Neural progenitor cell (in vitro differentiated cells): ENCODE results near the gene ZFAND2B. TPM values are rescaled to one million over a fixed set of nuclear protein-coding genes. Genes with fewer than 3 reads are reported as not detected.

ENCODE experiments used
- DNase-seq: peaks from one replicate; pipeline ENCODE4 v3.0.0-alpha.2; 2016; ENCODE audit warnings: low spot score
- H2AFZ ChIP-seq: fragments of 200-600 bp; sonication (generic); replicated peaks from 2 replicates; pipeline ENCODE4 v1.6.1; 2016; ENCODE audit warnings: antibody characterized with exemption
- H3F3A ChIP-seq: fragments of 200-600 bp; sonication (generic); 2 replicates; pipeline ENCODE4 v1.6.1; 2016; ENCODE audit warnings: antibody characterized with exemption, low read depth
- H3K27ac ChIP-seq: fragments of 200-600 bp; sonication (generic); 2 replicates; pipeline ENCODE4 v1.5.1; 2016; ENCODE audit warnings: mild to moderate bottlenecking
- H3K27me3 ChIP-seq: fragments of 200-600 bp; sonication (generic); 2 replicates; pipeline ENCODE4 v1.6.1; 2016; ENCODE audit warnings: mild to moderate bottlenecking, moderate library complexity
- H3K36me3 ChIP-seq: fragments of 200-600 bp; sonication (generic); 2 replicates; pipeline ENCODE4 v1.5.1; 2016
- H3K4me1 ChIP-seq: fragments of 200-600 bp; sonication (generic); 2 replicates; pipeline ENCODE4 v1.6.1; 2016; ENCODE audit warnings: mixed run types
- H3K4me2 ChIP-seq: fragments of 200-600 bp; sonication (generic); 2 replicates; pipeline ENCODE4 v1.6.1; 2016
- H3K4me3 ChIP-seq: fragments of 200-600 bp; sonication (generic); 2 replicates; pipeline ENCODE4 v1.5.1; 2016
- H3K79me2 ChIP-seq: fragments of 200-600 bp; sonication (generic); 2 replicates; pipeline ENCODE4 v1.6.1; 2016; ENCODE audit warnings: low read depth
- H3K9ac ChIP-seq: fragments of 200-600 bp; sonication (generic); 2 replicates; pipeline ENCODE4 v1.6.1; 2016
- H3K9me3 ChIP-seq: fragments of 200-600 bp; sonication (generic); 2 replicates; pipeline ENCODE4 v1.5.1; 2016; ENCODE audit warnings: low read depth
- H4K20me1 ChIP-seq: fragments of 200-600 bp; sonication (generic); 2 replicates; pipeline ENCODE4 v1.6.1; 2016; ENCODE audit warnings: low read depth
- H3K27ac Mint-ChIP-seq: 3 replicates; pipeline ENCODE4 v1.8.0; 2021; ENCODE audit warnings: mixed read lengths
- H3K27me3 Mint-ChIP-seq: 2 replicates; pipeline ENCODE4 v1.8.0; 2022; ENCODE audit warnings: low read depth, mild to moderate bottlenecking, inconsistent platforms, moderate library complexity, mixed read lengths; ENCODE audit not compliant: insufficient read depth
- H3K36me3 Mint-ChIP-seq: 3 replicates; pipeline ENCODE4 v1.8.0; 2021; ENCODE audit warnings: mixed read lengths
- H3K4me1 Mint-ChIP-seq: 3 replicates; pipeline ENCODE4 v1.8.0; 2021; ENCODE audit warnings: mixed read lengths
- H3K4me3 Mint-ChIP-seq: 3 replicates; pipeline ENCODE4 v1.8.0; 2021; ENCODE audit warnings: mild to moderate bottlenecking, moderate library complexity, mixed read lengths
- H3K9me3 Mint-ChIP-seq: 3 replicates; pipeline ENCODE4 v1.8.0; 2020; ENCODE audit warnings: mixed read lengths
- CTCF ChIP-seq: fragments of 200-600 bp; sonication (generic); IDR thresholded peaks from 2 replicates; pipeline ENCODE4 v1.5.1; 2017; ENCODE audit warnings: antibody characterized with exemption, mild to moderate bottlenecking
- EZH2 ChIP-seq: fragments of 200-600 bp; sonication (generic); IDR thresholded peaks from 2 replicates; pipeline ENCODE4 v1.6.1; 2017; ENCODE audit warnings: antibody characterized with exemption, mild to moderate bottlenecking, moderate library complexity
- EZH2phosphoT487 ChIP-seq: fragments of 200-600 bp; sonication (generic); IDR thresholded peaks from 2 replicates; pipeline ENCODE4 v1.6.1; 2017; ENCODE audit warnings: antibody characterized with exemption
- total RNA-seq: library from RNA; depleted of rRNA; stranded (reverse); fragments of >200 nt; gene quantifications from 2 replicates; pipeline ENCODE4 v1.2.3, GENCODE V29; 2015; ENCODE audit warnings: low replicate concordance

The ZFAND2B gene
- total RNA-seq, 1 donor from 2014 or later: 13.6 TPM

GRCh38 chr2:219243291-219243761, 36.7 kb downstream of the ZFAND2B start:
- no peak for DNase-seq
- peak overlapping the region; percentile 73 for H3K4me3 Mint-ChIP-seq
- no peaks in the 10 kb centered on the region for H3K9me3 Mint-ChIP-seq
- Histone ChIP-seq H3K4me1 (no peaks in the 10 kb centered on the region), H3K36me3 (no peaks in the 10 kb centered on the region), H3K79me2 (peaks cover 11% of the 10 kb centered on the region), H3K27ac (no peak overlapping the region), H4K20me1 (no peaks in the 10 kb centered on the region), H2AFZ (no peak overlapping the region), H3K4me2 (no peak overlapping the region), H3K27me3 (no peaks in the 10 kb centered on the region), H3K4me3 (no peak overlapping the region), H3F3A (peaks cover 12% of the 10 kb centered on the region), H3K9ac (no peak overlapping the region), H3K9me3 (no peaks in the 10 kb centered on the region)
- peaks cover 15% of the 10 kb centered on the region for H3K4me1 Mint-ChIP-seq
- H3K36me3 Mint-ChIP-seq: peaks cover 3% of the 10 kb centered on the region
- no peaks in the 10 kb centered on the region for H3K27me3 Mint-ChIP-seq
- H3K27ac Mint-ChIP-seq: no peak overlapping the region
- no peak for TF ChIP-seq EZH2
- no peak for TF ChIP-seq CTCF

GRCh38 chr2:219244789-219245147, 38.2 kb downstream of the ZFAND2B start:
- H3K4me3 ChIP-seq: peak overlapping the region; percentile 80
- no peak overlapping the region for H3K27ac Mint-ChIP-seq
- TF ChIP-seq EZH2 (no peak), CTCF (no peak), EZH2phosphoT487 (no peak)

GRCh38 chr2:219245148-219245898, 38.7 kb downstream of the ZFAND2B start, which contains the start of the genes GLB1L and STK16:
GLB1L (minus strand) TSS chr2:219245444; CDS start chr2:219243573, 1,871 bp downstream.
STK16 (plus strand) TSS chr2:219245479; CDS start chr2:219246000, 521 bp downstream.
- Histone ChIP-seq H3K79me2 (peaks cover 11% of the 10 kb centered on the region), H3F3A (peaks cover 12% of the 10 kb centered on the region), H3K4me3 (peak within 1 kb of the TSS; percentile 80), H3K27me3 (no peaks in the 10 kb centered on the region), H3K4me2 (peak within 1 kb of the TSS; percentile 95), H4K20me1 (no peaks in the 10 kb centered on the region), H3K9ac (peak within 1 kb of the TSS; percentile 100), H3K36me3 (no peaks in the 10 kb centered on the region), H3K27ac (peak within 1 kb of the TSS; percentile 93), H2AFZ (peak within 1 kb of the TSS; percentile 87), H3K4me1 (no peaks in the 10 kb centered on the region), H3K9me3 (no peaks in the 10 kb centered on the region)
- Mint-ChIP-seq H3K4me1 (peaks cover 15% of the 10 kb centered on the region), H3K27ac (peak within 1 kb of the TSS; percentile 91), H3K36me3 (peaks cover 2% of the 10 kb centered on the region), H3K27me3 (peaks cover 2% of the 10 kb centered on the region), H3K4me3 (peak within 1 kb of the TSS; percentile 96), H3K9me3 (no peaks in the 10 kb centered on the region)
- no peak for TF ChIP-seq EZH2
- peak; percentile 4 for TF ChIP-seq CTCF
- peak; percentile 97 for DNase-seq

More at GRCh38 chr2:219244789-219245147, 38.2 kb downstream of the ZFAND2B start:
- H3F3A ChIP-seq: peaks cover 12% of the 10 kb centered on the region
- Mint-ChIP-seq H3K4me1 (peaks cover 15% of the 10 kb centered on the region), H3K9me3 (no peaks in the 10 kb centered on the region), H3K36me3 (peaks cover 2% of the 10 kb centered on the region), H3K27me3 (no peaks in the 10 kb centered on the region), H3K4me3 (peak overlapping the region; percentile 96)
- peak overlapping the region; percentile 100 for H3K9ac ChIP-seq
- H3K4me1 ChIP-seq: no peaks in the 10 kb centered on the region
- peak overlapping the region; percentile 87 for H2AFZ ChIP-seq
- H3K79me2 ChIP-seq: peaks cover 11% of the 10 kb centered on the region
- DNase-seq: no peak
- no peaks in the 10 kb centered on the region for H3K27me3 ChIP-seq
- H3K36me3 ChIP-seq: no peaks in the 10 kb centered on the region
- H3K9me3 ChIP-seq: no peaks in the 10 kb centered on the region
- H4K20me1 ChIP-seq: no peaks in the 10 kb centered on the region
- peak overlapping the region; percentile 93 for H3K27ac ChIP-seq
- H3K4me2 ChIP-seq: peak overlapping the region; percentile 95
